Umbilical cord (tissue), 2 donors: ENCODE data around the gene CPEB2. TPM values are rescaled to one million over a fixed set of nuclear protein-coding genes. Genes with fewer than 3 reads are reported as not detected.
A peak's percentile ranks its signal among the peaks of the same experiment; 100 is the strongest.

Source experiments
- DNase-seq: peaks from one replicate; pipeline ENCODE4 v3.0.0-alpha.2; 2015; ENCODE audit warnings: low spot score
- total RNA-seq: library from RNA; depleted of rRNA; stranded (reverse); fragments of >200 nt; gene quantifications from one replicate; pipeline ENCODE4 v1.2.3, GENCODE V29; 2014; ENCODE audit warnings: low replicate concordance; ENCODE audit not compliant: insufficient read depth

CPEB2 gene
- total RNA-seq, 1 donor from 2014 or later, result 23.1 TPM

- DNase-seq, result no peak
Measured at GRCh38 chr4:15010038-15010585, 7.8 kb downstream of the CPEB2 start.

- no peak for DNase-seq
Measured at GRCh38 chr4:15011166-15011565, 8.9 kb downstream of the CPEB2 start.

- DNase-seq, result no peak
Measured at GRCh38 chr4:15012017-15012788, 9.9 kb downstream of the CPEB2 start.

- DNase-seq, result no peak
Measured at GRCh38 chr4:15013585-15013984, 11.3 kb downstream of the CPEB2 start.

- DNase-seq, result no peak
Measured at GRCh38 chr4:15015170-15015569, 12.9 kb downstream of the CPEB2 start.

GRCh38 chr4:15018361-15018760, 16.1 kb downstream of the CPEB2 start:
- no peak for DNase-seq

GRCh38 chr4:15020502-15021286, 18.4 kb downstream of the CPEB2 start:
- no peak for DNase-seq

- DNase-seq, result no peak
Measured at GRCh38 chr4:15021311-15021710, 19.0 kb downstream of the CPEB2 start.

- DNase-seq, result no peak
Measured at GRCh38 chr4:15021946-15022345, 19.7 kb downstream of the CPEB2 start.

- DNase-seq, result no peak
Measured at GRCh38 chr4:15024386-15024785, 22.1 kb downstream of the CPEB2 start.

GRCh38 chr4:15025693-15026092, 23.4 kb downstream of the CPEB2 start:
- no peak for DNase-seq

- no peak for DNase-seq
Measured at GRCh38 chr4:15027921-15028435, 25.7 kb downstream of the CPEB2 start.

- no peak for DNase-seq
Measured at GRCh38 chr4:15031197-15031596, 28.9 kb downstream of the CPEB2 start.

- no peak for DNase-seq
Measured at GRCh38 chr4:15031993-15032675, 29.9 kb downstream of the CPEB2 start.

GRCh38 chr4:15034071-15034764, 31.9 kb downstream of the CPEB2 start:
- DNase-seq, result no peak

GRCh38 chr4:15035159-15035558, 32.9 kb downstream of the CPEB2 start:
- DNase-seq, result no peak

GRCh38 chr4:15037923-15038541, 35.8 kb downstream of the CPEB2 start:
- DNase-seq, result no peak

GRCh38 chr4:15040916-15041463, 38.7 kb downstream of the CPEB2 start:
- no peak for DNase-seq

- peak; percentile 7 for DNase-seq
Measured at GRCh38 chr4:15042529-15043167, 40.4 kb downstream of the CPEB2 start.

GRCh38 chr4:15043226-15043625, 40.9 kb downstream of the CPEB2 start:
- no peak for DNase-seq
